GM12878 (cell line): Measurements from ENCODE around the gene SYT3.

Source experiments
- BHLHE40 ChIP-seq, 2 experiments: fragments of 450-650 bp in 1 of 2; IDR thresholded peaks; 2 replicates each; pipeline ENCODE4 v1.6.1; 2011 to 2017; ENCODE audit warnings: low read depth in 2 of 2, borderline replicate concordance in 1 of 2, improper control_type of control experiment in 1 of 2, low read length in 1 of 2, mild to moderate bottlenecking in 1 of 2
- CHD2 ChIP-seq: IDR thresholded peaks from 2 replicates; pipeline ENCODE4 v1.6.1; 2011; ENCODE audit warnings: low read depth, low read length, improper control_type of control experiment, borderline replicate concordance
- CHD4 ChIP-seq: fragments of 200-600 bp; sonication (generic); IDR thresholded peaks from 2 replicates; pipeline ENCODE4 v1.6.1; 2016; ENCODE audit warnings: mild to moderate bottlenecking
- CTCF ChIP-seq, 3 experiments: IDR thresholded peaks in 2 of 3; conservative IDR thresholded peaks in 1 of 3; 2 replicates each; pipeline ENCODE4 v1.5.1; 2011; ENCODE audit warnings: low read depth in 3 of 3, low read length in 3 of 3, mild to moderate bottlenecking in 3 of 3, control low read depth in 2 of 3, moderate library complexity in 2 of 3, inconsistent platforms in 1 of 3, mixed read lengths in 1 of 3; ENCODE audit not compliant: control insufficient read depth in 2 of 3, insufficient read depth in 1 of 3; ENCODE audit errors: extremely low read depth in 1 of 3
- DPF2 ChIP-seq: fragments of 450-650 bp; IDR thresholded peaks from 2 replicates; pipeline ENCODE4 v1.6.1; 2017; ENCODE audit warnings: mild to moderate bottlenecking
- EP300 ChIP-seq, 2 experiments: fragments of 150-350 bp in 1 of 2; IDR thresholded peaks; 2 replicates each; pipeline ENCODE4 v1.6.1; 2011 to 2012; ENCODE audit warnings: low read depth in 2 of 2, low read length in 2 of 2, borderline replicate concordance in 1 of 2, improper control_type of control experiment in 1 of 2, inconsistent platforms in 1 of 2; ENCODE audit not compliant: control insufficient read depth in 1 of 2
- EZH2 ChIP-seq: IDR thresholded peaks from 2 replicates; pipeline ENCODE4 v1.6.1; 2012; ENCODE audit warnings: low read depth, mild to moderate bottlenecking, control low read depth, inconsistent platforms, low read length, borderline replicate concordance; ENCODE audit not compliant: control insufficient read depth
- FOXK2 ChIP-seq: fragments of 450-650 bp; IDR thresholded peaks from 2 replicates; pipeline ENCODE4 v1.6.1; 2017; ENCODE audit warnings: mild to moderate bottlenecking, moderate library complexity
- JUND ChIP-seq: IDR thresholded peaks from 2 replicates; pipeline ENCODE4 v1.6.1; 2012; ENCODE audit warnings: low read depth, mild to moderate bottlenecking, low read length, improper control_type of control experiment, moderate library complexity
- POLR2A ChIP-seq: IDR thresholded peaks from 2 replicates; pipeline ENCODE4 v1.6.1; 2011; ENCODE audit warnings: low read depth, mild to moderate bottlenecking, low read length
- POLR2AphosphoS5 ChIP-seq: IDR thresholded peaks from 2 replicates; pipeline ENCODE4 v1.6.1; 2011; ENCODE audit warnings: mild to moderate bottlenecking, low read length, inconsistent platforms
- SIN3A ChIP-seq: IDR thresholded peaks from 2 replicates; pipeline ENCODE4 v1.6.1; 2012; ENCODE audit warnings: low read depth, low read length, improper control_type of control experiment
- YBX1 ChIP-seq: fragments of 450-650 bp; IDR thresholded peaks from 2 replicates; pipeline ENCODE4 v1.6.1; 2016; ENCODE audit warnings: antibody characterized with exemption

- TF ChIP-seq EZH2 (no peak), JUND (no peak), POLR2AphosphoS5 (no peak), EP300 (IDR thresholded peaks at IDR 0.05; ENCODE audit: borderline replicate concordance in 1 of 2, control insufficient read depth in 1 of 2, low read depth in 2 of 2, low read length in 2 of 2) (no peak), YBX1 (no peak), SIN3A (no peak), FOXK2 (no peak), CTCF (IDR thresholded peaks at IDR 0.05 in 2 of 3, conservative IDR thresholded peaks at IDR 0.05 in 1 of 3; ENCODE audit: control insufficient read depth in 2 of 3, extremely low read depth in 1 of 3, insufficient read depth in 1 of 3, low read depth in 3 of 3, low read length in 3 of 3) (no peak), CHD2 (no peak), CHD4 (no peak), BHLHE40 (IDR thresholded peaks at IDR 0.05; ENCODE audit: borderline replicate concordance in 1 of 2, low read depth in 2 of 2, low read length in 1 of 2) (no peak), DPF2 (no peak), POLR2A (no peak)
These were observed 59.4 kb downstream of the SYT3 start for GRCh38 chr19:50580240-50580639.
